GM18909 (cell line): ENCODE results near the gene ADGRL2.

Experiments used
- ATAC-seq: cut with Tn5 transposase; IDR thresholded peaks from one replicate; pipeline ENCODE4 v1.9.1; 2021; ENCODE audit warnings: mild to moderate bottlenecking; ENCODE audit not compliant: unreplicated experiment, poor library complexity

ADGRL2 gene

GRCh38 chr1:81805537-81806431, 5.0 kb downstream of the ADGRL2 start:
- ATAC-seq = no peak

DNA sequence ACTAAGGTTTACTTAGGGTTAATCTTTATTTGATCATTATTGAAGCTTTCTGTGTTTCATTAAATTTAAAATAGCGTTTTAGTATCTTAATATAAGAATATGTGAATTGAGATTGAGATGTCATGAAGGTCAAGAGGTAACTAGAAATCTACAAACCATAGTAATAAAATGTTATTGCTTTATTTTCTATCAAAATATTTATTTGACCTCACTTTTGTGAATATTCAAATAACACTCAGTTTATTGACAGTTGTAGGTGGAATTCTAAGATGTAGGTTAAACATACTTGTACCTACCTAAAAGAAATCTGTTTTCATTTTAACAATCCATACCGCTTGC, 5.7 kb downstream of the ADGRL2 start:
- ATAC-seq = no peak

GRCh38 chr1:81808760-81809159, 8.0 kb downstream of the ADGRL2 start:
- ATAC-seq = no peak

DNA sequence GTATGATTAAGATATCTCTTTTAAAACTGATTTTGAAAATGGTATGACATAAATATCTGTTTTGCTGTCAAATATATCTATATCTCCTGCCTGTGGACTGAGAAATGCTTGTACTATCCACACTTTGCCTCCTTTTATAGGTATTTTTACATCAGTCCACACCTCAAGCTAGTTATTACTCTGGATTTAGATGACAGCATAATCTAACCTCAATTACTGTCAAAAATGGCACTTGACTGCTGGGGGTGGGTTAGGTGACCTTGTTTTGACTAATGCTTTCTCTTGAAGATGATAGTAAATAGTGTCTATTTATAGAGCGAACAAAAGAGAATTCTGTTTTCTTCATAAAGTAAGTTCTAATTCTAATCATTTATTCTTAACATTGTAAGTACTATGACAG, 9.1 kb downstream of the ADGRL2 start:
- ATAC-seq = no peak

GRCh38 chr1:81811757-81812371, 11.1 kb downstream of the ADGRL2 start:
- ATAC-seq = no peak

DNA sequence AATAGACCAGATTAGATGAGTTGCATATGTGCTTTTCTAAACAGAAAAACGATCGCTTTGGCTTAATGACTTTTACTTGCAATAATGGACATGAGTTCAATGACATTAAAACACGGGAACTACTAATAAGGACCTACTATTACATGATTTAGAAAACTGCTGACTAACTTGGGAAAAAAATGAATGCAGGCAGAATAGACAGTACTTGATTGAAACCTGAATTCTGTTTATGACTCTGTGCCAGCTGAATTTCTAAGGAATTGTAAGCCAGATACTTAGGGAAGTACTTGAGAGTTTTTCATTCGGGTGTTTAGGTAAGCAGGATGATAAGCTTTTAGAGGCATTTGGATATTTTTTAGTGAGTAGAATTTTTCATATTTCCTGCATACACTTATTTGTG, 12.0 kb downstream of the ADGRL2 start:
- no peak for ATAC-seq

DNA sequence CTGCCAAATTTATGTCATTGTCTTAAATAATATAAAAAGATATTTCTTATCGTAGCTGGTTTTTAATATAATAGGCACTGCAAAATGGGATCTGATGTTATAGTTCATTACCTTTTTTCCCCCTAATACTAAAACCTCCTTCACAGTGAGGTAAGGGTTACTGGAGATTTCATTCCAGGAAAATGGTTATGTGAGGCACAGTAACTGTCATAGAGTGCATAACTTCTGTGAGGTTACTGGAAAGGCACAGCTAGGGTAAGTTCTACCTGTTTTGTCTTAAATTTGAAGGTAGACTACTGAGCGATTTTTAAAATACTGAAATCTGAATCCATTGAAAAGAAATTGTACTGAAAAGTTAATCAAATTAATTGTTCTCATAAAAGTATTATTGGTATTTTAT, 13.0 kb downstream of the ADGRL2 start:
- ATAC-seq = no peak

- ATAC-seq = no peak
These were observed 18.9 kb downstream of the ADGRL2 start for GRCh38 chr1:81819613-81820012.

GRCh38 chr1:81820765-81821164, 20.0 kb downstream of the ADGRL2 start:
- no peak for ATAC-seq

GRCh38 chr1:81823082-81823481, 22.3 kb downstream of the ADGRL2 start:
- no peak for ATAC-seq

- ATAC-seq = no peak
These were observed 24.0 kb downstream of the ADGRL2 start for GRCh38 chr1:81824759-81825158.

GRCh38 chr1:81827942-81828341, 27.2 kb downstream of the ADGRL2 start:
- no peak for ATAC-seq

DNA sequence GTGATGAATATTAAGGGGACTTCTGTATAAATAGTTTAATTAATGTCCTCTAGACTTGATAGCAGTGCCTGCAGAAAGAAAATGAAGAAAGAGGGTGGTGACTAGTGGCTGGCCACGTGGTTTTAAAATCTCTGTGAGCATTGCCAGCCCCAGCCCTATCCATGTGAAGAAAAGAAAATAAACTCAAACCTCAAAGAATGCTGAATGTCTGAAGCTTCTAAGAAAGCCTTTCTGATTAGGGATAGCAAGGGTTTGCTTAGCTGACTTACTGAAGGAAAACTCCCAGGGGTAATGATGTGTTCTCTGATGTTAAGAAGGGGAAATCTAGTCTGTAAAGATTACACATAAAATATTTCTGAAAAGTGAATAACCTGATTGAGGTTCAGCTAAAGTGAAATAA, 31.8 kb downstream of the ADGRL2 start:
- ATAC-seq = no peak

DNA sequence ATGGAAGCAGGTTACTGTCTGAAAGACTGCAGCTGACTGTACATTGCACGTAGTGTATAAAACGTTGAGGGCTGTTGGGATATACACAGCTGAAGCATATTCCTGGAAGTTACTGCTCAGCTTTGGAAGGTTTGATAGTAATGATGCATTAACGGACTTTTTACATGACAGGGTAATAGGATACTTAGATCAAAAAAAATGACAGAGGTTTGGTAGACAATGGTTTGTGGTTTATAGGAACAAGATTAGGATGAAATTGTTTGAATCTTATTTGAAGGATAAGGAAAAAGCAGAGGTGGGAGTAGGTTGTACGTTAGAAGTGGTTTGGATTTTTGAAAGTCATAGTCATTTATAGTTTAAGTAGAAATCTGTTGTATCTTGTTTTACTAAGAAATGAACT, 33.0 kb downstream of the ADGRL2 start:
- ATAC-seq = no peak

DNA sequence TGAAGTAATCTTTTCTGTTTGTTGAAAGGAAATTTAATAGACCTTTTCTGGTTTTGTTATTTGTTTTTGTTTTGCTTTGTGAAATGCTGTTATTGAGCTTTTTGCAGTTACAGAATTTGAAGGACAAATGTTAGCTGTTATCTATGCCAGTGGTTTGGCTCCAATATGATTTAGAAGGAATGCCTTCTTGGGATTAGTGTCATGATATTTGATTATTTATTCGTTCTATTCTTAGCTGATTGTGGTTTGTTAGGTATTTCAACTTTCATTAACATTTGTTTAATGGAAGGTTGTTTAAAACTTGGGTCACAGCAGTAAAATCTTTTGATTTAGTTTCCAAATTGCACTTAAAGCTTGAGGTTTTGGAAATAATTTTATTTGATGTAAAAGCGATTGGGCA, 33.5 kb downstream of the ADGRL2 start:
- no peak for ATAC-seq

DNA sequence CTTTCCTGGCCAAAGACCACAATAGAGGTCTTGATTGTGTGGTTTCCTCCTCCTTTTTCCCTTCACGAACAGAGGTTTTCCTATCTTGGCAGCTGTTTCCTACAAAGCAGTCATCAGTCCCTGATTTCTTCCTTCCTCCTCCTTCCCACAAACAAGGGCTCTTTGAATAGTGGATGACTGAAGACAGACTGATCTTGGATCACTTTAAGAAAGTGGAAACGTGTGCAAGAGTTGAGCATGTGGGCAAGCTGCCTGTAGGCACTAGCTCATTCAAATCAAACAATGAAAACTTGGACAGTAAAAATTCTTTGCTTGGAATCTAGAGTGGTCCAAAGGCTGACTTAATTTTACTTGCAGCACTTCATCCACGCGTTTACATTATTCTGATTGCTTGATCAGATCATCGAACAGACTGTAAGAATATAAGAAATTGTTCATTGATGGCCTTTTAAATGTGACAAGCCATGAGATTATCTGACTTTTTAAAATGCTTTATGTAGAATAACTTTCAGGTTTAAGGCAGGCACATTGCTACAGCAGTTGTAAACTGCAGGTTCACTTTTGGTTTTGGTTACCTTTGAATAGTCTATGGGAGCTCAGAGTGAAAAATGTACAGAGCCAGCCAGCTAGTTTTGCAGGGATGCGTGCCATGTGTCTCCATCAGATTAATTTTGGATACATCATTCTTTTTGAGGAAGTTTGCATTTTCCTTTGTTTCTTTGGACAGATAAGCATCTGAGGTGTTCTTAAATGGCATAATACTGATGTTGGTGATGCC, 34.4 kb downstream of the ADGRL2 start:
- ATAC-seq = no peak

DNA sequence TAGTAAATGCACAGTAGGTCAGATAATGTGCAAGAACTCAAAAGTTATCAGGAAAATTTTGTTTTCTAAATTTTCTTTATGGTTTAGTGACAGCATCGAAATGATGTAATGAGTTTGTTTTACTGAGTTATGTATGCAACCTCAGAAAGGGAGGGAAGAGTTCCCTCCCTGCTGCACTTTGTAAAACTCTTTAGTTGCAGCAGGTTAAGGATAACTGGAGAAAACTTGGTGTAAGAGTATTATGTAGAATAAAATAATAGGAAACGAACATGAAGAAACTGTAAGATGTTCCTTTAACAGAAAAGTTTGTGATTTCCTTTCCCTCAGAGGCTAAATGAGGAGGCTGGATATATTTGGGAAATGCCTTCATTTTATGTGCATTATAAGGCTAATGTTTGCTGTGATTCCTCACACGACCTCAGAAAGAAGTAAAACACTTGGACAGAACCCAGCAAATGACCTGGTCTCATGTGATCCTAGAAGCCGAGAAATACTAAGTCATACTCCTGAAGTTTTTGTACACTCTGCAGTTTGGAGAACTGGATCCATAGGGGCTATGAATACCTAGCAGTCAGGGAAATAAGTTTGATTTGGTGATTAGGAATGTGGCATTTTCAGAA, 35.4 kb downstream of the ADGRL2 start:
- no peak for ATAC-seq

GRCh38 chr1:81838600-81839218, 38.0 kb downstream of the ADGRL2 start:
- no peak for ATAC-seq

DNA sequence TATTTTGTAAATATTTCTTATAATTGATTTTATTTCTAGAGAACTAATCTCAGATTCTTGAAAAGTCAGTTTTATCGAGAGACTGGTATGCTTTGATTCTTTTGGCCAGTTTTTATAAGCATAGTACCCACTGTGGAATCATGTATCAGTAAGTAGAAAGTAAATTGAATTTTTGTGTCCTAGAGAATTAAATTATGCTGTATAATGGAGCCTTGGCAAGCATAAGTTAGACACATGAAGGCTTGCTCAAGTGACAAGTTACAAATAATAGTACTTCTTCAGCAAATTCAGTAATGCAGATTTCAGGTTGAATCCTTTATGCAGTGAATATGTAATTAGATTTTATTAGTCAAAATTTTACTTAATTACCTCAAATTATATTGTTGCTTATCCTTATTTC, 40.1 kb downstream of the ADGRL2 start:
- ATAC-seq = no peak

DNA sequence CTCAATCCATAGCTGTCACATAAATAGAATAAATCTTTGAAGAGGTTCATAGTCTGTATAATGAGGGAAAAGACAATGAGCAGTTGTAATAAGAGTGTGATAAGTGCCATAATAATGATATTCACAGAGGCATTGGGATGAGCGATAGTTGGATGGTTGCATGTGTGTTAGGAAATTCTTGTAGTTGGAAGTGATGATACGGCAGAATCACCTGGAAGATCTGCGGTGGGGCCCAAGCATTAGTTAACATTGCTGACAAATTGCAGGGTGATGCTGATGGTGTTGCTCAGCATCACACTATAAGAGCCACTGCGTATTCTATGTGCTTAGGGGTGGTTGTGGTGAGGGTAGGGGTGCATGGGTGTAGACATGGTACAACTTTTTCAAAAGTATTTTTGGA, 41.1 kb downstream of the ADGRL2 start:
- ATAC-seq = no peak
